Measurements from ENCODE around the gene SAPCD2.
"Not testable (repeated sequence)": the region's sequence is repeated elsewhere in the genome, so short reads cannot be mapped to it uniquely, and the experiment has no call there.

Gene SAPCD2, protein sequence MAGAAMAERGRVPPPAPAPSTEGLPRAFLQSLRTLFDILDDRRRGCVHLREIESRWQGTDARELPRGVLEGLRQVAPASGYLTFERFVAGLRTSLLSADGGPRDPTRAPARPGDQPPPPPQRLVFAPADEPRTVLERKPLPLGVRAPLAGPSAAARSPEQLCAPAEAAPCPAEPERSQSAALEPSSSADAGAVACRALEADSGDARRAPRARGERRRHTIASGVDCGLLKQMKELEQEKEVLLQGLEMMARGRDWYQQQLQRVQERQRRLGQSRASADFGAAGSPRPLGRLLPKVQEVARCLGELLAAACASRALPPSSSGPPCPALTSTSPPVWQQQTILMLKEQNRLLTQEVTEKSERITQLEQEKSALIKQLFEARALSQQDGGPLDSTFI

DNA sequence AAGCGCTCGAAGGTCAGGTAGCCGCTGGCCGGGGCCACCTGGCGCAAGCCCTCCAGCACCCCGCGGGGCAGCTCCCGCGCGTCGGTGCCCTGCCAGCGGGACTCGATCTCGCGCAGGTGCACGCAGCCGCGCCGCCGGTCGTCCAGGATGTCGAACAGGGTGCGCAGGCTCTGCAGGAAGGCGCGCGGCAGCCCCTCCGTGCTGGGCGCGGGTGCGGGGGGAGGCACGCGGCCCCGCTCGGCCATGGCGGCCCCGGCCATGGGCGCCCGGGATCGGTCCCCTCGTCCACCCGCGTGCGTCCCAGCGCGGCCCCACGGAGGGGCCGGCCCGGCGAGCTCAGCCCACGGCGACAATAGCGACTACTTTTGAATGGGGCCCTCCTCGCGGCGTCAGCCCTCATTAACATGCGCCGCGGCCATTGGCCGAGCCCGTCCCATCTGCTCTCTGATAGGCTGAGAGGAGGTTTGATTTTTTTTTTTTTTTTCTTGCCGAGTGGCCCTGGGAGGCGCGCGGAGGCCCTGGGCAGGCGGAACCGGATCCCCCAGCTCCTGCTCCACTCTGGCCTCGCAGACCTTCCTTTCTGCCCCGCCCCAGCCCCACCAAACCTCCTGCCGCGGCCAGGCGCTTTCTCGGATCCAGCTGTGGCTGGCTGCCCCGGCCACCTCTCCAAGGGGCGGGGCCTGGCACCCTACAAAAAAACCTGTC is at the start of gene SAPCD2:
TSS of gene SAPCD2 (minus strand) at position 357 of the 705 bp plus-strand sequence. CDS start at position 260, 97 bp downstream.
- DNase-seq (ENCODE audit: low read depth), result peak; percentile 71

DNA sequence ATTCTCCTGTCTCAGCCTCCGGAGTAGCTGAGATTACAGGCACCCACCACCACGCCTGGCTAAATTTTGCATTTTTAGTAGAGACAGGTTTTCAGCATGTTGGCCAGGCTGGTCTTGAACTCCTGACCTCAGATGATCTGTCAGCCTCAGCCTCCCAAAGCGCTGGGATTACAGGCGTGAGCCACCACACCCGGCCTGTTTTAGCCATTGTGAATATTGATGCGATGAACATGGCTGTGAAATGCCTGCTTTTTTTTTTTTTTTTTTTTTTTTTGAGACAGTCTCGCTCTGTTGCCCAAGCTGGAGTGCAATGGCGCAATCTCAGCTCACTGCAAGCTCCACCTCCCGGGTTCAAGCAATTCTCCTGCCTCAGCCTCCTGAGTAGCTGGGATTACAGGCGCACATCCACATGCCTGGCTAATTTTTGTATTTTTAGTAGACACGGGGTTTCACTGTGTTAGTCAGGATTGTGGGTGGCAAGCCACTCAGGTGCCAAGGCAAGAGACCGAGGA is 47.8 kb upstream of the SAPCD2 start:
- not testable (repeated sequence) for DNase-seq (ENCODE audit: low read depth)

DNA sequence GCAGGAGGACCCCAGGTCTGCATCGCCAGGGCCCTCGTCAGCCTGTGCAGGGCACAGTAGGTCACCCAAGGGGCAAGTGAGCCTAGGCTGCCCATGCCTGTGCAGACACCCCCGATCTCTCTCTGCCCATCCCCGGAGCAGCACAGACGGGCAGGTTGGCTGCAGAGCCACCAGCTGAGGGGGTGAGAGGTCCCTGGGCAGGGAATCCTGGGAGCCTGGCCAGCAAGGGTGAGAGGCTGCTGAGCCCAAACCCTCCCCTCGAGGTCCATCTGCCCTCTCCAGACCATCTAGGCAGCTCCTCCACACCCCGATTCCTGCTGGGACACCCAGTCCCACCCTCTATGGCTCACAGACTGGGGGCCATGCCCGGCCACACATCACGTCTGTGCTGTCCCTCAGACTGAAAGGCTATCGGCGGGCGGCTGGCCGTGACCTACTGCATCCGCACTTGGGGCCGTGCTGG is 46.9 kb upstream of the SAPCD2 start:
- no peak for DNase-seq (ENCODE audit: low read depth)

DNA sequence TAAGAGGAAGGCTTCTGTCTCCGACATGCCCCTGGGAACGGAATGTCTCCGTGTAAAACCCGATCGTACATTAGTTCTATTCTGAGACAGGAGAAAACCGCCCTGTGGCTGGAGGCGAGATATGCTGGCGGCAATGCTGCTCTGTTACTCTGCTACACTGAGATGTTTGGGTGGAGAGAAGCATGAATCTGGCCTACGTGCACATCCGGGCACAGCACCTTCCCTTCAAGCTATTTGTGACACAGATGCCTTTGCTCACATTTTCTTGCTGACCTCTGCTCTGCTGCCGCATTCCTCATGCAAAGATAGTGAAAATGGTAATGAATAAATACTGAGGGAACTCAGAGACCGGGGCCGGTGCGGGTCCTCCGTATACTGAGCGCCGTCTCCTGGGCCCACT is 46.4 kb upstream of the SAPCD2 start:
- DNase-seq (ENCODE audit: low read depth), result no peak

DNA sequence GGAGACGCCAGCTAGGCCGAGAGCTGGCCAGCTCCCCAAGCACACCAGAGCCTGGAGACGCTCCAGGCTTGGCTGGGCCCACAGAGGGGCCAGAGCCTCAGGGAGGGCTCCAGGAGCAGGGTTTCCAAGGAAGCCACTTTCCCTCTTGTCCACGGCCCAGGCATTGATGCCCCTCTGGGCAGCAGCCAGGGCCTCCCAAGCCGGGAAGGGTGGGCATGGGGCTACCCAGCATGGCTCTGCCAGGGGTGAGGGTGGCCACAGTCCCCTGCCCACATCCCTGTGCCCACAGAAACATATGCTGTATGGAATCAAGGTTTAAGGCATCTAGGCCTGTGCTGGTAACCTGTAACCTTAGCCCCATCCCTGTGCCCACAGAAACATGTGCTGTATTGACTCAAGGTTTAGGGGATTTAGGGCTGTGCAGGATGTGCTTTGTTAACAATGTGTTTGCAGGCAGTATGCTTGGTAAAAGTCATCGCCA is 45.7 kb upstream of the SAPCD2 start:
- no peak for DNase-seq (ENCODE audit: low read depth)

DNA sequence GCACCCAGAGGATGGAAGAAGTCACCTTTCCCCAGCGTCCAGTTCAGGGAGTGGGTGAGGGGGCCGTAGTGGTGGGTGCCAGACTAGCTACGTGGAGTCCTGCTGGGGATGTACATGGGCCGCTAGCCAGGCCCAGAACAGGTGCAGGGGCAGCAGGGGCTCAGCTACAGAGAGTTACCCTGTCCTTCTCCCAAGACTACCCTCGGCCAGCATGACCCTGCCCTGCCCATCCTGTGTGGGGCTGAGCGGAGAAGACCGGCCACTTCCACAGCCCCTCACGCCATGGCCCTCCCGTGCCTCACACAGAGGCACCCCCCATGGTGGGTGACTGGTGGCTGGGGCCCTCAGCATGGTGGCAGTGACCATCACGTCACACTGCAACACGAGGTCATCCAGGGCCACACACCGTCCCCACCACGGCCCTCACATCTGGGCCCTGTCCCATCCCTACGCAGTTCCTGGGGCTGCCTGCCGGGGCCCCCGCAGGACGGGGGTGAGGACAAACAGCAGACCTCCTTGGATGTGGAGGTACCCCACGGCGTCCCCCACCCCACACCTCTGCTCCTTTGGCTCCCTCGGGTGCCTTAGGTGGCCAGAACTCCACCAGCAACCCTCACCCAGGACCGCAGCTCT is 45.2 kb upstream of the SAPCD2 start:
- DNase-seq (ENCODE audit: low read depth), result no peak

DNA sequence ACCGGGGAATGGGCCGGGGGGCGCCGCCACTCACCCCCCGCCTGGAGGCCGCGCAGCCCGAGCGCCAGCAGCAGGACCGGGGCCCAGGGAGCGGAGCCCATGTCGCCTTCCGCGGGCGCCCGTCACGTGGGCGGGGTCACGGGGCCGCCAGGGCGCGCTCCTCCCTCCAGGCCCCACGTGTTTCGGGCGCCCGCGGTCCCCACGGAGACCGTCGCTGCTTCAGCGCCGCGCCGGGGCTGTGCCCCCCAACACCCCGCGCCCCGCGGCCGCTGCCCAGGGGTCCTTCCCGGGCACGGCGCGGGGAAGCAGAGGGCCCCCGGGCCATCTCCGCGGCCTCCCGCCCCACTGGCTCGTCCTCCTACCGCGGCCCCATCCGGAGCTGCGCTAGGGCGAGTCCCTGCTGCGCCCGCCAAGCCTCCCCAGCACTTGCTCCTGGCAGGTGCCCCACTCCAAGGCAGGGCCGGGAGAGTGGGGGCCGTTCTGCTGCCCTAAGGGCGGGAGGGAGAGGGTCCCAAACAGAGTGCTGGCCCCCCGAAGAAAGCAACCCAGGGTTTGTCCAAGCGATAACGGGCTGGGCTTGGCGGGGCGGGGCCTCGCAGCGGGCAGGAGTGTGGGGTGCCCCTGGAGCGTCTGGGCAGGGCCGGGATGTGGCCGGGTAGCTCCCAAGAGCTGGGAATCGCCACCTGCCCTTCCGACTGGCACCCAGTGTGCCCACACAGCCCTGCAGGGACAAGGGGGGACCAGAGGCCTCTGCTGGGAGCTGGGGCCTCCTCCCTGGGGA is 44.4 kb upstream of the SAPCD2 start, which contains the start of gene DPP7:
TSS of gene DPP7 (minus strand) at position 121 of the 781 bp plus-strand sequence. CDS start at position 101, 20 bp downstream.
- peak; percentile 75 for DNase-seq (ENCODE audit: low read depth)

DNA sequence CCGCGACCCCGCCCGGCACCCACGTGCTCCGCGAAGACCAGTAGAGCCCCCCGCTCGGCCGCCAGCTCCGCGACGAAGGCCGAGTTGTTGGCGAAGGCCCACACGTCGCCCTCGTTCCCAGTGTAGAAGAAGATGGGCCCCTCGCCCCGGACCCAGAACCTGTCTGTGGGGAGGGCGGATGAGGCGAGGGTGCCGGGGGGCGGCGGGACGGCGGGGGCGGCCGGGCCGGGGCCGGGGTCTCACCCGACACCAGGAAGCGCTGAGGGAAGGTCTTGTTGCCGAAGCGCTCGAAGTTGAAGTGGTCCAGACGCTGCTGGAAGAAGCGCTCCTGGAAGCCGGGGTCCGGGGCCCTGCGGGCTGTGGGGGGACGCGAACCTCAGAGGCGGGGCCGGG is 43.9 kb upstream of the SAPCD2 start:
- DNase-seq (ENCODE audit: low read depth), result no peak

DNA sequence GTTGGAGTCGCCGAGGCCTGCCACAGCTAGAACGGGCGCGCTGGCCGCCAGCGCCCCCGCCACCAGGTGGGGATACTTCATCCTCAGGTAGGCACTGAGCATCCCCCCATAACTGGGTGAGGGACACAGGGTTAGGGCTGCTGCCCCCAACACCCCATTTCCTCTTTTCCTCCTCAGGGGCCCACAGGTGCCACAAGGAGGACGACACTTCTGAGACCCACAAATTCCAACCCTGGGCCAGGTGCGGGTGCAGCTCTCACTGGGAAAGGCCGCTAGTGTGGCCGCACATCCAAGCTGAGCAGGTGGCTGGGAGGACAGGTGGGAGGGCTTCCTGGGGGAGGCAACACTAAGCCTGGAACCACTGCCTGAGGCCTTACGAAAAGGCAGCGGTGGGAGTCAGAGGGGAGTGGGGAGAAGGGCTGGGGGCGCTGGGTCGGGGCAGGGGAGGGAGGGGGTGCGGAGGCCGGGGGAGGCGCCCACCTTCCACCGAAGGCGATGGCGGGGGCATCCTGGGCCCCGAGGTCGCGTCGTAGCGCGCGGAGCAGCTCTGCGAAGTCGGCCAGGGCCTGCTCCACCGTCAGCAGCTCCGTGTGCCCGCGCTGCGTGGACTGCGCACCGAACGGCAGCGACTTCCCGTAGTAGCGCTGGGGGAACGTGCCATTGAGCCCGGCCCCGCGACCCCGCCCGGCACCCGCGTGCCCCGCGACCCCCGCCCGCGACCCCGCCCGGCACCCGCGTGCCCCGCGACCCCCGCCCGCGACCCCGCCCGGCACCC is 43.2 kb upstream of the SAPCD2 start:
- DNase-seq (ENCODE audit: low read depth), result no peak

DNA sequence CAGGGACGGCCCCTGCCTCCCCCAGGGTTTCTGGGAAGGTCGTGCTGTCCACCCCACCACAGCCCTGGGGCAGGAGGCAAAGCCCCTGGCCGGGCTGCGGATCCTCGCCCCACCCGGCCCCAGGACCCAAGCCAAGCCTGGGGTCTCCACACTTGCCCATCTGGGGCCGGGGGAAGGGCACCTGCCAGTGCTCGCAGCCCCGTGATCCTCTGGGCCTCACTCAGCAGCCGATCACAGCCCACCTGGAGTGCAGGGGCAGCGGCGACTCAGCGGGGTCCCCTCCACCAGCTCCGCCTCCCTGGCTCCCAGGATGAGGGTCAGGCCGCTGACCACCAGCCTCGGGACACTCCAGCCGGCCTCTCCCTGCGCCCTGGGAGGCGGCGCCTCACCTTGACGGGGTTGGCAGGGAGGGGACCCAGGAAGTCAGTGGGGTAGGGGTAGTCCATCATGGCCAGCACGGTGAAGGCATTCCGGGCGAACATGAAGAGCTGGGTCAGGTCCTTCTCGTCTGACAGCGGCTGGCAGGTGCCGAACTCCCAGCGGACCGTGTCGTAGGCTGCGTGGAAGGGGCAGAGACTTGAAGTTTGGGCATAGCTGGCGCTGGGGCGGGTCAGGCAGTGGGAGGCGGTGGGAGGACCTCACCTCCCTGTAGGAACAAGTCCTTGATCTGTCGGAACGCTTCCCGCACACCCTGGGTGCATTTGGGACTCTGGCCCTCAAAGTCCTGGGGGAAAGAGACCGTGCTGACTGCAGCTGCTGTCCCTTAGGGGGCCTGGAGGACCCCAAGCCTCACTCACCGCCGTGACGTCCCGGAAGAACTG is 42.4 kb upstream of the SAPCD2 start:
- no peak for DNase-seq (ENCODE audit: low read depth)

DNA sequence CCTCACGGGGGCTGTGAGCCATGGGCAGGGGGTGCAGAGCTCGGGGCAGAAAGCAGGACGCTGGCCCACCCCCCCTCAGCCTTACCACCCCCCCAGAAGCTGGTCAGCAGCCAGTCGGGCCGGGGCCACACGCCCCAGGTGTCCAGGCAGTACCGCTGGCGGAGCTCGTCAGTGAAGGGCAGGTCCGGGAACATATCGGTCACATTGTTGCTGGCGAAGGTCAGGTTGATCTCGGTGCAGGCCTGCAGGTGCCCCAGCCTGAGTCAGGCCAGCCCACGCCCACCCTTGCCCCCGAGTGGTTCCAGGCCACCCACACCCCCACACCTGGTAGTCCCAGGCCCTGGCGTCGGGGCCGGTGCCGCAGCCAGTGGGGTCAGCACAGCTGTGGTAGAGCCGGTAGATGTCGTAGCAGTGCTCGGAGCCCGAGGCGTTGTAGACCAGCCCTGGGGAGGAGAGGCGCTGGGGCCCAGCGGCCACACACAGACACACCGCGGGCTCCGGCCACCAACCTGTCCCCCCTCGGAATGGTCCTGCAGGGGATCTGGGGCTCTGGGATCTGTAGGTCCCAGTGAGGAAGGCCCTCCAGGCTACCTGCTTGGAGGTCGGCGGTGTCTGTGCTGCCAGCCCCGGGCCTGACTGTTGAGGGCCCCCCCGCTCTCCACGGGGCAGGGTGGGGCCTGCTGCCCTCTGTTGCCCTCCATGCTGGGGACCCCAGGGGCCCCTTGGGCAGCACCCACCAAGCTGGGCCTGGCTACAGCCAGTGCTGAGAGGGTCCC is 41.6 kb upstream of the SAPCD2 start:
- no peak for DNase-seq (ENCODE audit: low read depth)

DNA sequence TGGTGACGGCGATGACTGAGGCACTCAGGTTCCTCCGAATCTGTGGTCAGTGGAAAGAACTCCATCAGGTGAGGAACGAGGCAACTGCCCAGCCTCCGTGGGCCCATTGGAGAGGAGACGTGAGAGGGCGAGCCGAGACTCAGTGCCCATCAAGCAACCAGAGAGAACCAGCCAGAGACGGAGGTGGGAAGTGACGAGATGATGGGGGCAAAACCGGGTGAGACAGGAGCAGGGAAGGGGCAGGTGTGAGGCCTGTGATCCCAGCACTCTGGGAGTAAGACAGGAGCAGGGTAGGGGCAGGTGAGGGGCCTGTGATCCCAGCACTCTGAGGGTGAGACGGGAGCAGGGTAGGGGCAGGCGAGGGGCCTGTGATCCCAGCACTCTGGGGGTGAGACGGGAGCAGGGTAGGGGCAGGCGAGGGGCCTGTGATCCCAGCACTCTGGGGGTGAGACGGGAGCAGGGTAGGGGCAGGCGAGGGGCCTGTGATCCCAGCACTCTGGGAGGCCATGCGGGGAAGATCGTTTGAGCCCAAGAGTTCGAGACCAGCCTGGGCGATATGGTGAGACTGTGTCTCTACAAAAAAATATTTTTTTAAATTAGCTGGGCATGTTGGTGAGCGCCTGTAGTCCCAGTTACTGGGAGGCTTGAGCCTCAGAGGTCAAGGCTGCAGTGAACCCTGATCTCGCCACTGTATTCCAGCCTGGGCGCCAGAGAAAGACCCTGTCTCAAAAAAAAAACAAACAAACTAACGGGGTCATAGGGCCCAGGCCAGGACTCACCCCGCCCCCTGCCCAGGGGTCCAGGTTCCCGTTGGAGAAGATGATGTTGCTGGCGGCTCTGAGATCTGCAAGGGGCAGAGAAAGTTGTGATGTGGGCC is 40.8 kb upstream of the SAPCD2 start:
- no peak for DNase-seq (ENCODE audit: low read depth)

DNA sequence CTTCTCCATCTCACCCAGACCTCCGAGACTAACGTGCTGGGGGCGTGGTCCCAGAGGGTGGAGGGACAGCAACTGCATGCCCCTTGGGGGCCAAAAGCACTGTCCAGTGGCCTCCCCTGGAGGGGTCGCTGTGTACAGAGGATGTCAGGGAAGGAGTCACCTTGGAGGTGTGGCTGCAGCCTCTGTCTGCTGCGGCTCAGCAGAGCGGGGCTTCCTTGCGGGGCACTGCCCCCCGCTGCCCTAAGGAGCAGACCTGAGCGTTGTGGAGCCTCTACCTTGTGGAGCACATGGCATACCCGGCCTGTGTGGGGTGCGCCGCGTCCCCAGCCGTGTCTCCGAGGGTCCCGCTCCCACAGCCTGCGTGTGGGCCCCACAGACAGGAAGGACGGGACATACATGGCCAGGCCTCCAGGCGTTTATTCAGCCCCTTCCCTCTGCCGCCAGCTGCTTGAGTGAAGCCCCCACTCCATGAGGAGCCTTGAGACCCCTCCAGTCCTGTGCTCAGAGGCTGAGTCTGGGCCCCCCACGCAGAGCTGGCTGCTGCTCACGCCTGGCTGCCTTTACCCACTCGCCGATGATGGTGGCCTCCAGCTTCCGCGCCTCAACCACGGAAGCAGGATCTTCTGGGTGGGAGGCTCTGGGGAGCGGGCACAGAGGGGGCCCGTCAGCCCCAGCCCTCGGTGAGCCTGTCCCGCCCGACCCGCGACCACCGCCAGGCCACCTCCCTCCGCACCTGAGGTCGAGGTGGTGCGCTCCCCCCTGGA is 40.0 kb upstream of the SAPCD2 start:
- no peak for DNase-seq (ENCODE audit: low read depth)

DNA sequence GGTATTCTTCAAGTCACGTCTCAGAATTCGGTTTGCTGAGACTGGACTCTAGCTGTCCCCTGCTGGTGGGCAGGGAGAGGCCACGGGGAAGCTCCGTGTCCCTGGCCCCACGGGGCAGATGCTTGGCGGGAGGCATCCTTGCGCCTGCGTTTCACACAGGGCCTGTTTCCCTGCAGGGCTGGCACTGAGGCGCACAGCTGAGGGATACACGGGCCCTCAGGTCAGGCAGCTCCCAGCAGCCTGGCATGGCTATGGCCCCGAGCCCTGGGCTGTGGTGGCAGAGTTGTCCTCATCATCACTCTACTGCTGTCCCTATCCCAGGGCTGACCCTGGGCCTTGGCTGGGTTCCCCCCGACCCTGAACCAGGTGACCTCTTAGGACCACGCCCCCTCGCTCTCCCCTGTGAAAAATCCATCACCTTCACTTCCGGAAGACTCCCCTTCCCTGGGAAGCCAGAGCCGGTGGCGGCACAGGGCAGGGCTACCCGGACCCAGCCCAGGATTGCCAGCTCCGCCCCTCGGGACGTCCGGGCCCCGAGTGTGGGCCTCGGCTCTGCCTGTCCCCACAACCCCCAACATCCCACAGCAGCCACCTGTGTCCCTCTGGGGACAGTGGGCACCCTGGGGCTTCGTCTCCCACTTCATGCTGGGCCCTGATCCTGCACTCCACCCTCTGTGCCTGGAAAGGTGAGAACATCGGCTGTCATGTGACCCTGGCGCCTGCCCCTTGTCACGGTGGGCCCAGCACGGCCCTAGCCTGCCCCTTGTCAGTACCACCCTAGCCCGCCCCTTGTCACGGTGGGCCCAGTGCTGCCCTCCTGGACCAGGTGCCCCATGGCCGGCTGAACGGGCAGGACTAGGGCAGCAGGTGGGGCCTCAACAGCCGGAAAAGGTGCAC is 39.1 kb upstream of the SAPCD2 start:
- DNase-seq (ENCODE audit: low read depth), result no peak

DNA sequence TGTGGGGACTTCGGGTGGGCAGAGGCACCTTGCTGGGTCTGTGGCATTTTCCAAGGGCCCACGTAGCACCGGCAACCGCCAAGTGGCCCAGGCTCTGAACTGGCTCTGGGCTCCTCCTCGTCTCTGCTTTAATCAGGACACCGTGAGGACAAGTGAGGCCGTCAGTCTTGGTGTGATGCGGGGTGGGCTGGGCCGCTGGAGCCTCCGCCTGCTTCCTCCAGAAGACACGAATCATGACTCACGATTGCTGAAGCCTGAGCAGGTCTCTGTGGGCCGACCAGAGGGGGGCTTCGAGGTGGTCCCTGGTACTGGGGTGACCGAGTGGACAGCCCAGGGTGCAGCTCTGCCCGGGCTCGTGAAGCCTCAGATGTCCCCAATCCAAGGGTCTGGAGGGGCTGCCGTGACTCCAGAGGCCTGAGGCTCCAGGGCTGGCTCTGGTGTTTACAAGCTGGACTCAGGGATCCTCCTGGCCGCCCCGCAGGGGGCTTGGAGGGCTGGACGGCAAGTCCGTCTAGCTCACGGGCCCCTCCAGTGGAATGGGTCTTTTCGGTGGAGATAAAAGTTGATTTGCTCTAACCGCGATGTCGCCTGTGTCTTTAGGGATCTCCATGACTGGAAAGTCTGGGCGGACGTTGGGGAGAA is 38.4 kb upstream of the SAPCD2 start:
- no peak for DNase-seq (ENCODE audit: low read depth)

DNA sequence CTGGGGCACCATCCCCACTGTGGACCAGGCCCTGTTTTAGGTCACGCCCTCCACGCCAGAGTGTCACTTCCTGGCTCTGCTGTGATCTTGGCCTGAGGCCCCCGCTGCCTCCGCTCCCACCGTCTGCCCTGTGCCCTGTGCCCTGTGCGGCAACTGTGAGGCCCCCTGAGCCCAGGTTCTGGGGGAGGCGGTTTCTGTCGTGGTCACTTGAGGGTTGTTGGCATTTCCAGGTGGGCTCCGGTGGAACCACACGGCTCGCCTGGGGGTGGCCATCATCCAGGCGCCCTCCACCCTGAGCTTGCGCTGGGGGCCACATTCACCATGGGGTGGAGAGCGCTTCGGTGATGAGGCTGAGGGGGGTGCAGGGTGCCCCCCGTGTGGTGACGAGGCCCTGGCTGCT is 37.6 kb upstream of the SAPCD2 start:
- no peak for DNase-seq (ENCODE audit: low read depth)
